Smooth muscle cell (in vitro differentiated cells): ENCODE results near the gene TIGIT. TPM values are rescaled to one million over a fixed set of nuclear protein-coding genes. Genes with fewer than 3 reads are reported as not detected.

ENCODE experiments used
- DNase-seq: peaks from one replicate; lab custom pipeline; 2025; ENCODE audit not compliant: unreplicated experiment; lab: John Stamatoyannopoulos, UW
- H2AFZ ChIP-seq: fragments of 200-600 bp; sonication (generic); 2 replicates; pipeline ENCODE4 v1.6.0; 2016; ENCODE audit warnings: antibody characterized with exemption, low read depth, mild to moderate bottlenecking
- H3F3A ChIP-seq: fragments of 200-600 bp; sonication (generic); 2 replicates; pipeline ENCODE4 v1.6.0; 2017; ENCODE audit warnings: antibody characterized with exemption, low read depth
- H3K27ac ChIP-seq: fragments of 200-600 bp; sonication (generic); 2 replicates; pipeline ENCODE4 v1.5.1; 2016; ENCODE audit warnings: low read depth, mild to moderate bottlenecking
- H3K27me3 ChIP-seq: fragments of 200-600 bp; sonication (generic); 2 replicates; pipeline ENCODE4 v1.6.1; 2016; ENCODE audit warnings: low read depth, mild to moderate bottlenecking
- H3K36me3 ChIP-seq: fragments of 200-600 bp; sonication (generic); 2 replicates; pipeline ENCODE4 v1.5.1; 2016; ENCODE audit warnings: low read depth
- H3K4me1 ChIP-seq: fragments of 200-600 bp; sonication (generic); 2 replicates; pipeline ENCODE4 v1.5.1; 2016; ENCODE audit warnings: low read depth
- H3K4me2 ChIP-seq: fragments of 200-600 bp; sonication (generic); 2 replicates; pipeline ENCODE4 v1.6.0; 2016; ENCODE audit warnings: mild to moderate bottlenecking
- H3K4me3 ChIP-seq: fragments of 200-600 bp; sonication (generic); 2 replicates; pipeline ENCODE4 v1.5.1; 2016; ENCODE audit warnings: mild to moderate bottlenecking
- H3K79me2 ChIP-seq: fragments of 200-600 bp; sonication (generic); 2 replicates; pipeline ENCODE4 v1.6.0; 2016; ENCODE audit warnings: low read depth, mild to moderate bottlenecking
- H3K9ac ChIP-seq: fragments of 200-600 bp; sonication (generic); 2 replicates; pipeline ENCODE4 v1.6.0; 2016; ENCODE audit warnings: low read depth
- H3K9me3 ChIP-seq: fragments of 200-600 bp; sonication (generic); replicated peaks from 2 replicates; pipeline ENCODE4 v1.5.1; 2016; ENCODE audit warnings: low read depth
- H4K20me1 ChIP-seq: fragments of 200-600 bp; sonication (generic); 2 replicates; pipeline ENCODE4 v1.6.0; 2016; ENCODE audit warnings: low read depth
- CTCF ChIP-seq: fragments of 200-600 bp; sonication (generic); IDR thresholded peaks from 2 replicates; pipeline ENCODE4 v1.5.1; 2017; ENCODE audit warnings: borderline replicate concordance, mild to moderate bottlenecking, antibody characterized with exemption; ENCODE audit not compliant: insufficient read depth, poor library complexity, severe bottlenecking
- WGBS: methylation state at CpG from one replicate; pipeline ENCODE4 v1.1.7; 2016; ENCODE audit warnings: low lambda C conversion rate; 5-methylcytosine and 5-hydroxymethylcytosine counted together
- polyA plus RNA-seq: library from polyadenylated mRNA; unstranded; fragments of >200 nt; fragmentation: Nextera tagmentation; extraction: Ambion mirVana; gene quantifications from 2 replicates; pipeline ENCODE4 v1.2.1, GENCODE V29; 2016
- total RNA-seq: library from RNA; depleted of rRNA; stranded (reverse); fragments of >200 nt; gene quantifications from 2 replicates; pipeline ENCODE4 v1.2.3, GENCODE V29; 2014

TIGIT gene
- total and polyA plus RNA-seq, 2 experiments from 2014 or later, result not detected

- WGBS, result 90% methylated on average over 2 of the region's 2 CpGs
- no peaks in the 10 kb centered on the region for H3K79me2 ChIP-seq
Observed at GRCh38 chr3:114314282-114314681, 20.5 kb downstream of the TIGIT start.

GRCh38 chr3:114318295-114318694, 24.5 kb downstream of the TIGIT start:
- no peaks in the 10 kb centered on the region for H3K9me3 ChIP-seq
- WGBS, result 86% methylated on average over 5 of the region's 5 CpGs
- no peaks in the 10 kb centered on the region for H4K20me1 ChIP-seq
- no peak for TF ChIP-seq CTCF
- H3K27ac ChIP-seq, result no peak overlapping the region
- H3K27me3 ChIP-seq, result no peaks in the 10 kb centered on the region
- H3K79me2 ChIP-seq, result no peaks in the 10 kb centered on the region
- no peak overlapping the region for H3K4me2 ChIP-seq
- no peaks in the 10 kb centered on the region for H3K36me3 ChIP-seq
- no peaks in the 10 kb centered on the region for H3F3A ChIP-seq
- no peak overlapping the region for H3K9ac ChIP-seq
- H3K4me1 ChIP-seq, result peaks cover 13% of the 10 kb centered on the region
- no peak overlapping the region for H2AFZ ChIP-seq
- DNase-seq, result no peak
- no peak overlapping the region for H3K4me3 ChIP-seq

More at GRCh38 chr3:114314282-114314681, 20.5 kb downstream of the TIGIT start:
- TF ChIP-seq CTCF, result no peak
- no peak overlapping the region for H2AFZ ChIP-seq
- no peak overlapping the region for H3K9ac ChIP-seq
- H3K36me3 ChIP-seq, result no peaks in the 10 kb centered on the region
- no peak overlapping the region for H3K4me2 ChIP-seq
- no peak overlapping the region for H3K4me3 ChIP-seq
- H3K27me3 ChIP-seq, result no peaks in the 10 kb centered on the region
- no peaks in the 10 kb centered on the region for H3K9me3 ChIP-seq
- H3K4me1 ChIP-seq, result peaks cover 10% of the 10 kb centered on the region
- DNase-seq, result no peak
- H4K20me1 ChIP-seq, result no peaks in the 10 kb centered on the region
- H3K27ac ChIP-seq, result no peak overlapping the region
- H3F3A ChIP-seq, result no peaks in the 10 kb centered on the region

GRCh38 chr3:114319453-114319852, 25.6 kb downstream of the TIGIT start:
- no peaks in the 10 kb centered on the region for H4K20me1 ChIP-seq
- H3K36me3 ChIP-seq, result no peaks in the 10 kb centered on the region
- no peaks in the 10 kb centered on the region for H3K79me2 ChIP-seq
- no peak overlapping the region for H3K4me3 ChIP-seq
- no peak for TF ChIP-seq CTCF
- no peaks in the 10 kb centered on the region for H3F3A ChIP-seq
- no peak for DNase-seq
- 34% methylated on average over 4 of the region's 4 CpGs for WGBS
- peaks cover 13% of the 10 kb centered on the region for H3K4me1 ChIP-seq
- H3K9ac ChIP-seq, result no peak overlapping the region
- H2AFZ ChIP-seq, result no peak overlapping the region
- no peak overlapping the region for H3K4me2 ChIP-seq
- no peak overlapping the region for H3K27ac ChIP-seq
- H3K27me3 ChIP-seq, result no peaks in the 10 kb centered on the region
- H3K9me3 ChIP-seq, result no peaks in the 10 kb centered on the region

- Histone ChIP-seq H3K9ac (no peak overlapping the region), H3F3A (no peaks in the 10 kb centered on the region), H3K9me3 (no peaks in the 10 kb centered on the region), H3K27ac (no peak overlapping the region), H3K4me1 (peaks cover 17% of the 10 kb centered on the region), H3K4me3 (no peak overlapping the region), H4K20me1 (no peaks in the 10 kb centered on the region), H2AFZ (no peak overlapping the region), H3K4me2 (no peak overlapping the region), H3K79me2 (no peaks in the 10 kb centered on the region), H3K36me3 (no peaks in the 10 kb centered on the region), H3K27me3 (no peaks in the 10 kb centered on the region)
- WGBS, result 88% methylated on average over 1 of the region's 1 CpG
- DNase-seq, result no peak
- no peak for TF ChIP-seq CTCF
Observed at GRCh38 chr3:114320246-114320645, 26.4 kb downstream of the TIGIT start.
